HEK293 (cell line): ENCODE measurements around the gene CERKL.

Experiments
- CTCF ChIA-PET: fragments of 350-600 bp; formaldehyde crosslinking; extraction: SDS; loops from one replicate; lab custom pipeline; 2021; ENCODE audit warnings: antibody characterized with exemption; lab: Yijun Ruan, JAX
- POLR2A ChIA-PET: fragments of 300-600 bp; formaldehyde crosslinking; extraction: SDS; loops from one replicate; lab custom pipeline; 2020; ENCODE audit warnings: antibody characterized with exemption, inconsistent platforms; lab: Yijun Ruan, JAX
- H3K27ac ChIP-seq: fragments of 200-500 bp; sonication (Bioruptor generic); 2 replicates; pipeline ENCODE4 v1.5.1; 2014; ENCODE audit warnings: low read depth, low read length, control low read depth, inconsistent platforms; ENCODE audit errors: extremely low read depth
- H3K36me3 ChIP-seq, 2 experiments: fragments of 200-500 bp in 1 of 2; sonication (Bioruptor generic) in 1 of 2; 1 replicate in 1 of 2; 2 replicates in 1 of 2; pipeline ENCODE4 v1.5.1; 2014 to 2017; ENCODE audit warnings: inconsistent platforms in 2 of 2, low read length in 2 of 2; ENCODE audit not compliant: control insufficient read depth in 2 of 2, insufficient read depth in 1 of 2
- H3K4me1 ChIP-seq: fragments of 200-500 bp; sonication (Bioruptor generic); 2 replicates; pipeline ENCODE4 v1.5.1; 2014; ENCODE audit warnings: mild to moderate bottlenecking, low read length, inconsistent platforms; ENCODE audit not compliant: control insufficient read depth, insufficient read depth
- H3K4me3 ChIP-seq: 2 replicates; pipeline ENCODE4 v1.5.1; 2011; ENCODE audit warnings: low read depth, mild to moderate bottlenecking, control low read depth, low read length, moderate library complexity
- H3K9me3 ChIP-seq: fragments of 200-500 bp; sonication (Bioruptor generic); 2 replicates; pipeline ENCODE4 v1.5.1; 2014; ENCODE audit warnings: low read depth, low read length, inconsistent platforms; ENCODE audit not compliant: control insufficient read depth, insufficient read depth
- GLI2 ChIP-seq: fragments of 450-650 bp; formaldehyde crosslinking; IDR thresholded peaks from 2 replicates; pipeline ENCODE4; 2017; ENCODE audit warnings: missing biosample characterization, missing genetic modification characterization, low read depth, borderline replicate concordance
- KLF1 ChIP-seq: fragments of 450-650 bp; formaldehyde crosslinking; IDR thresholded peaks from 2 replicates; pipeline ENCODE4 v1.5.1; 2016; ENCODE audit warnings: missing biosample characterization, missing genetic modification characterization
- KLF7 ChIP-seq: fragments of 450-650 bp; formaldehyde crosslinking; IDR thresholded peaks from 2 replicates; pipeline ENCODE4 v1.5.1; 2016; ENCODE audit warnings: missing biosample characterization, missing genetic modification characterization, borderline replicate concordance
- YY2 ChIP-seq: fragments of 450-650 bp; formaldehyde crosslinking; IDR thresholded peaks from 2 replicates; pipeline ENCODE4 v1.5.1; 2016; ENCODE audit warnings: missing biosample characterization, missing genetic modification characterization
- ZNF169 ChIP-seq: fragments of 450-650 bp; formaldehyde crosslinking; IDR thresholded peaks from 2 replicates; pipeline ENCODE4 v1.5.1; 2016; ENCODE audit warnings: missing biosample characterization, missing genetic modification characterization
- ZNF239 ChIP-seq: fragments of 450-650 bp; formaldehyde crosslinking; IDR thresholded peaks from 2 replicates; pipeline ENCODE4 v1.5.1; 2016; ENCODE audit warnings: missing biosample characterization, missing genetic modification characterization
- ZNF24 ChIP-seq: fragments of 450-650 bp; formaldehyde crosslinking; IDR thresholded peaks from 2 replicates; pipeline ENCODE4 v1.5.1; 2016; ENCODE audit warnings: missing biosample characterization, missing genetic modification characterization
- ZNF248 ChIP-seq: fragments of 450-650 bp; formaldehyde crosslinking; IDR thresholded peaks from 2 replicates; pipeline ENCODE4 v1.5.1; 2017; ENCODE audit warnings: missing biosample characterization, missing genetic modification characterization
- ZNF416 ChIP-seq: fragments of 450-650 bp; formaldehyde crosslinking; IDR thresholded peaks from 2 replicates; pipeline ENCODE4 v1.5.1; 2016; ENCODE audit warnings: missing biosample characterization, missing genetic modification characterization
- ZNF596 ChIP-seq: fragments of 450-650 bp; IDR thresholded peaks from 2 replicates; pipeline ENCODE4 v1.5.0; 2018; ENCODE audit warnings: missing biosample characterization, mild to moderate bottlenecking, missing genetic modification characterization, moderate library complexity
- ZNF610 ChIP-seq: fragments of 450-650 bp; formaldehyde crosslinking; IDR thresholded peaks from 2 replicates; pipeline ENCODE4 v1.5.1; 2016; ENCODE audit warnings: missing biosample characterization, missing genetic modification characterization, borderline replicate concordance
- ZNF621 ChIP-seq: fragments of 450-650 bp; formaldehyde crosslinking; IDR thresholded peaks from 2 replicates; pipeline ENCODE4 v1.5.1; 2017; ENCODE audit warnings: missing biosample characterization, missing genetic modification characterization
- ZNF664 ChIP-seq: fragments of 450-650 bp; formaldehyde crosslinking; IDR thresholded peaks from 2 replicates; pipeline ENCODE4 v1.5.1; 2016; ENCODE audit warnings: missing biosample characterization, missing genetic modification characterization
- ZNF692 ChIP-seq: fragments of 450-650 bp; formaldehyde crosslinking; IDR thresholded peaks from 2 replicates; pipeline ENCODE4 v1.5.1; 2016; ENCODE audit warnings: missing biosample characterization, missing genetic modification characterization
- ZNF707 ChIP-seq: fragments of 450-650 bp; formaldehyde crosslinking; IDR thresholded peaks from 2 replicates; pipeline ENCODE4 v1.5.1; 2016; ENCODE audit warnings: missing biosample characterization, missing genetic modification characterization
- TF ChIP-seq, protein P1 (sequence below): fragments of 450-650 bp; formaldehyde crosslinking; IDR thresholded peaks from 2 replicates; pipeline ENCODE4 v1.5.1; 2016; ENCODE audit warnings: missing biosample characterization, missing genetic modification characterization
- TF ChIP-seq, protein P2 (sequence below): fragments of 450-650 bp; formaldehyde crosslinking; IDR thresholded peaks from 2 replicates; pipeline ENCODE4 v1.5.1; 2016; ENCODE audit warnings: missing biosample characterization, missing genetic modification characterization

Gene CERKL

DNA sequence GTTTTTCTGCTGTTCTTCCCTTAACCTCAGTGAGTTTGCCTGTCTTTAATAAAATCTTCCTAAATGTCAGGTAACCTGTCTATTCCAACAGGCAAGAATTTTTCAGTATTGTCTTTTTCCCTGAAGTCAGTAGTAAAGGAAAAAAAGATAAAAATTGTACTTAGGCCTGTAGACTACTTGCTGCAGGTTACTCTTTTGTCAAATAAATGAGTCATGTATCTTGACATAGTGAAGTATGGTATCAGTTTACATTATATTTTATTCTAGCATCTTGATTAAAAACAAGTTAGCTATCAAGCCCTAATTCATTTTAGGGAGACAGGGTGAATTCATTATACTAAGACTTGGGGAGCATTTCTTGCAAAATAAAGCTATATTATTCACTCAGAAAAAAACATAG is 139.9 kb downstream of the CERKL start (continued):
- TF ChIP-seq, protein P1, sequence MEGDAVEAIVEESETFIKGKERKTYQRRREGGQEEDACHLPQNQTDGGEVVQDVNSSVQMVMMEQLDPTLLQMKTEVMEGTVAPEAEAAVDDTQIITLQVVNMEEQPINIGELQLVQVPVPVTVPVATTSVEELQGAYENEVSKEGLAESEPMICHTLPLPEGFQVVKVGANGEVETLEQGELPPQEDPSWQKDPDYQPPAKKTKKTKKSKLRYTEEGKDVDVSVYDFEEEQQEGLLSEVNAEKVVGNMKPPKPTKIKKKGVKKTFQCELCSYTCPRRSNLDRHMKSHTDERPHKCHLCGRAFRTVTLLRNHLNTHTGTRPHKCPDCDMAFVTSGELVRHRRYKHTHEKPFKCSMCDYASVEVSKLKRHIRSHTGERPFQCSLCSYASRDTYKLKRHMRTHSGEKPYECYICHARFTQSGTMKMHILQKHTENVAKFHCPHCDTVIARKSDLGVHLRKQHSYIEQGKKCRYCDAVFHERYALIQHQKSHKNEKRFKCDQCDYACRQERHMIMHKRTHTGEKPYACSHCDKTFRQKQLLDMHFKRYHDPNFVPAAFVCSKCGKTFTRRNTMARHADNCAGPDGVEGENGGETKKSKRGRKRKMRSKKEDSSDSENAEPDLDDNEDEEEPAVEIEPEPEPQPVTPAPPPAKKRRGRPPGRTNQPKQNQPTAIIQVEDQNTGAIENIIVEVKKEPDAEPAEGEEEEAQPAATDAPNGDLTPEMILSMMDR (tag by site-specific recombination): no peak
- TF ChIP-seq KLF1 (tag by site-specific recombination): no peak
- no peak for TF ChIP-seq ZNF596 (tag by site-specific recombination)
- TF ChIP-seq ZNF416 (tag by site-specific recombination): no peak
- TF ChIP-seq ZNF621 (tag by site-specific recombination): no peak

GRCh38 chr2:181515719-181516118 is 141.2 kb downstream of the CERKL start:
- ChIA-PET CTCF (interaction anchor here (0.7 to 1.1 kb wide), 2 partner anchors 21 to 48 kb away, joined by 3 read pairs; no protein-coding TSS in a partner anchor), POLR2A (no interaction called here)
- H3K36me3 ChIP-seq: no peaks in the 10 kb centered on the region
- H3K4me3 ChIP-seq: no peak overlapping the region
- TF ChIP-seq ZNF169 (tag by site-specific recombination): no peak
- TF ChIP-seq, protein P2, sequence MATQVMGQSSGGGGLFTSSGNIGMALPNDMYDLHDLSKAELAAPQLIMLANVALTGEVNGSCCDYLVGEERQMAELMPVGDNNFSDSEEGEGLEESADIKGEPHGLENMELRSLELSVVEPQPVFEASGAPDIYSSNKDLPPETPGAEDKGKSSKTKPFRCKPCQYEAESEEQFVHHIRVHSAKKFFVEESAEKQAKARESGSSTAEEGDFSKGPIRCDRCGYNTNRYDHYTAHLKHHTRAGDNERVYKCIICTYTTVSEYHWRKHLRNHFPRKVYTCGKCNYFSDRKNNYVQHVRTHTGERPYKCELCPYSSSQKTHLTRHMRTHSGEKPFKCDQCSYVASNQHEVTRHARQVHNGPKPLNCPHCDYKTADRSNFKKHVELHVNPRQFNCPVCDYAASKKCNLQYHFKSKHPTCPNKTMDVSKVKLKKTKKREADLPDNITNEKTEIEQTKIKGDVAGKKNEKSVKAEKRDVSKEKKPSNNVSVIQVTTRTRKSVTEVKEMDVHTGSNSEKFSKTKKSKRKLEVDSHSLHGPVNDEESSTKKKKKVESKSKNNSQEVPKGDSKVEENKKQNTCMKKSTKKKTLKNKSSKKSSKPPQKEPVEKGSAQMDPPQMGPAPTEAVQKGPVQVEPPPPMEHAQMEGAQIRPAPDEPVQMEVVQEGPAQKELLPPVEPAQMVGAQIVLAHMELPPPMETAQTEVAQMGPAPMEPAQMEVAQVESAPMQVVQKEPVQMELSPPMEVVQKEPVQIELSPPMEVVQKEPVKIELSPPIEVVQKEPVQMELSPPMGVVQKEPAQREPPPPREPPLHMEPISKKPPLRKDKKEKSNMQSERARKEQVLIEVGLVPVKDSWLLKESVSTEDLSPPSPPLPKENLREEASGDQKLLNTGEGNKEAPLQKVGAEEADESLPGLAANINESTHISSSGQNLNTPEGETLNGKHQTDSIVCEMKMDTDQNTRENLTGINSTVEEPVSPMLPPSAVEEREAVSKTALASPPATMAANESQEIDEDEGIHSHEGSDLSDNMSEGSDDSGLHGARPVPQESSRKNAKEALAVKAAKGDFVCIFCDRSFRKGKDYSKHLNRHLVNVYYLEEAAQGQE (tag by site-specific recombination): no peak
- no peak for TF ChIP-seq ZNF610 (tag by site-specific recombination)
- no peak for TF ChIP-seq ZNF248 (tag by site-specific recombination)
- no peak for TF ChIP-seq KLF7
- H3K4me1 ChIP-seq: no peaks in the 10 kb centered on the region
- H3K9me3 ChIP-seq: no peaks in the 10 kb centered on the region
- H3K27ac ChIP-seq: no peak overlapping the region

DNA sequence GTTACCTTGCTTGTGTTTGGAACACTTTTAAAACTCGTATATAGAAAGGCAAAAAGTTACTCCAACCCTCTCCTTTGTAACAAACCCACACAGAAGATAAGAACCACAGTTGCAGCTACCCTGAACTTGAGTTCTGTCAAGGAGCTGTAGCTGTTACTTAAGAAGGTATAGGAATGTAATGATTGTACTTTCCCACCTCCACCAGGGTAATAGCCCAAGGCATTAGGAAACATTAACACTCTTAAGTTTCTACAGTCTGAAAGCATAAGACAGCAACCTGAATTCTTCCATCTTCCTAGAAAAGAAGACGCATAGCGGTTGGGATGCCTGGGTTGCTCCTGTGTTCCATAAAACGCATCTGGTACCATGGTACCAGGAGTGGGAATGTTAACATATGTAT is 156.7 kb downstream of the CERKL start:
- TF ChIP-seq GLI2 (tag by site-specific recombination): no peak
- TF ChIP-seq KLF1 (tag by site-specific recombination): no peak
- TF ChIP-seq ZNF596 (tag by site-specific recombination): no peak
- no peak for TF ChIP-seq ZNF692 (tag by site-specific recombination)
- no peak for TF ChIP-seq ZNF664 (tag by site-specific recombination)
- no peak for TF ChIP-seq ZNF707 (tag by site-specific recombination)
- TF ChIP-seq ZNF24 (tag by site-specific recombination): no peak
- TF ChIP-seq ZNF239 (tag by site-specific recombination): no peak
- no peak for TF ChIP-seq YY2 (tag by site-specific recombination)
- POLR2A ChIA-PET: no interaction called here
- Histone ChIP-seq H3K27ac (no peak overlapping the region), H3K9me3 (no peaks in the 10 kb centered on the region), H3K36me3 (no peaks in the 10 kb centered on the region), H3K4me3 (no peak overlapping the region), H3K4me1 (no peaks in the 10 kb centered on the region)
- CTCF ChIA-PET: interaction anchor here (0.6 kb wide), 1 partner anchor 398 kb away, joined by 3 read pairs; no protein-coding TSS in a partner anchor
